Mesendoderm (in vitro differentiated cells): Measurements from ENCODE around the gene PFKL.
A peak's percentile ranks its signal among the peaks of the same experiment; 100 is the strongest.
"Not testable (repeated sequence)": the region's sequence is repeated elsewhere in the genome, so short reads cannot be mapped to it uniquely, and the experiment has no call there.

Experiments
- DNase-seq: peaks from one replicate; pipeline ENCODE4 v3.0.0; 2013
- H2AK5ac ChIP-seq: 2 replicates; pipeline ENCODE4 v1.6.1; 2013; ENCODE audit warnings: low read length, inconsistent platforms
- H2BK120ac ChIP-seq: 2 replicates; pipeline ENCODE4 v1.6.1; 2013; ENCODE audit warnings: low read depth, mild to moderate bottlenecking, low read length, moderate library complexity, mixed read lengths
- H2BK15ac ChIP-seq: replicated peaks from 2 replicates; pipeline ENCODE4 v1.6.1; 2013; ENCODE audit warnings: low read depth, mild to moderate bottlenecking, moderate library complexity
- H2BK5ac ChIP-seq: 2 replicates; pipeline ENCODE4 v1.6.1; 2013; ENCODE audit warnings: low read length, inconsistent platforms
- H3K18ac ChIP-seq: 2 replicates; pipeline ENCODE4 v1.6.1; 2013; ENCODE audit warnings: mild to moderate bottlenecking, low read length, mixed read lengths
- H3K23ac ChIP-seq: one replicate; pipeline ENCODE4 v1.6.1; 2013; ENCODE audit warnings: low read length
- H3K27ac ChIP-seq: 2 replicates; pipeline ENCODE4 v1.5.1; 2013; ENCODE audit warnings: low read depth, mild to moderate bottlenecking, inconsistent platforms, low read length, moderate library complexity
- H3K27me3 ChIP-seq: 2 replicates; pipeline ENCODE4 v1.6.1; 2013; ENCODE audit warnings: low read length, control low read depth, mild to moderate bottlenecking, inconsistent platforms; ENCODE audit not compliant: insufficient read depth, poor library complexity
- H3K36me3 ChIP-seq: 2 replicates; pipeline ENCODE4 v1.6.1; 2013; ENCODE audit warnings: low read length, inconsistent platforms; ENCODE audit not compliant: control insufficient read depth, insufficient read depth
- H3K4ac ChIP-seq: one replicate; pipeline ENCODE4 v1.6.1; 2013; ENCODE audit warnings: low read depth, mild to moderate bottlenecking, low read length, moderate library complexity
- H3K4me1 ChIP-seq: 2 replicates; pipeline ENCODE4 v1.6.1; 2013; ENCODE audit warnings: low read depth, low read length, inconsistent platforms; ENCODE audit not compliant: control insufficient read depth
- H3K4me2 ChIP-seq: 2 replicates; pipeline ENCODE4 v1.6.1; 2013; ENCODE audit warnings: low read length
- H3K4me3 ChIP-seq: 2 replicates; pipeline ENCODE4 v1.5.1; 2013; ENCODE audit warnings: mild to moderate bottlenecking, low read length
- H3K56ac ChIP-seq: one replicate; pipeline ENCODE4 v1.6.1; 2013; ENCODE audit warnings: low read length
- H3K79me1 ChIP-seq: 2 replicates; pipeline ENCODE4 v1.6.1; 2013; ENCODE audit warnings: low read length, inconsistent platforms
- H3K79me2 ChIP-seq: 2 replicates; pipeline ENCODE4 v1.6.1; 2013; ENCODE audit warnings: mild to moderate bottlenecking, low read length; ENCODE audit not compliant: control insufficient read depth, insufficient read depth
- H3K9ac ChIP-seq: 2 replicates; pipeline ENCODE4 v1.6.1; 2013; ENCODE audit warnings: low read length, inconsistent platforms
- H4K5ac ChIP-seq: one replicate; pipeline ENCODE4 v1.6.1; 2013; ENCODE audit warnings: low read length
- H4K8ac ChIP-seq: one replicate; pipeline ENCODE4 v1.6.1; 2013; ENCODE audit warnings: low read depth, mild to moderate bottlenecking, control low read depth, low read length, moderate library complexity
- WGBS: extraction: QIAGEN DNeasy Blood & Tissue Kit; methylation state at CpG from one replicate; pipeline ENCODE4 v1.1.7; 2013; ENCODE audit warnings: low lambda C conversion rate, missing lambda C conversion rate; ENCODE audit not compliant: insufficient coverage; ENCODE audit errors: extremely low coverage; 5-methylcytosine and 5-hydroxymethylcytosine counted together

Gene PFKL

GRCh38 chr21:44282370-44282769, 17.5 kb upstream of the PFKL start:
- no peaks in the 10 kb centered on the region for H3K27me3 ChIP-seq
- H3K23ac ChIP-seq, result no peak overlapping the region
- WGBS, result no CpG with 5 or more reads among the region's 9 CpGs

GRCh38 chr21:44283211-44283785, 16.6 kb upstream of the PFKL start:
- not testable (repeated sequence) for H3K56ac ChIP-seq, H3K9ac ChIP-seq, H2BK5ac ChIP-seq, H3K27me3 ChIP-seq, H2BK15ac ChIP-seq, H3K4ac ChIP-seq, H2BK120ac ChIP-seq, H3K4me2 ChIP-seq, H3K79me2 ChIP-seq, H3K23ac ChIP-seq, H3K4me1 ChIP-seq, H3K18ac ChIP-seq, H4K8ac ChIP-seq, H3K79me1 ChIP-seq, H3K4me3 ChIP-seq, H3K36me3 ChIP-seq, H4K5ac ChIP-seq, H2AK5ac ChIP-seq
- peak overlapping the region; percentile 53 for H3K27ac ChIP-seq
- no CpG with 5 or more reads among the region's 11 CpGs for WGBS
- DNase-seq, result peak; percentile 85

More at GRCh38 chr21:44282370-44282769, 17.5 kb upstream of the PFKL start:
- Histone ChIP-seq H2BK120ac (no peak overlapping the region), H2AK5ac (no peak overlapping the region), H3K18ac (peak overlapping the region; percentile 2), H2BK5ac (no peak overlapping the region), H3K56ac (no peak overlapping the region), H3K79me2 (no peaks in the 10 kb centered on the region), H3K9ac (no peak overlapping the region), H2BK15ac (no peak overlapping the region), H3K4me2 (no peak overlapping the region), H3K4me3 (no peak overlapping the region), H4K5ac (no peak overlapping the region), H3K4me1 (peaks cover 2% of the 10 kb centered on the region), H3K27ac (peak overlapping the region; percentile 53), H4K8ac (no peak overlapping the region), H3K4ac (no peak overlapping the region), H3K79me1 (no peaks in the 10 kb centered on the region), H3K36me3 (no peaks in the 10 kb centered on the region)
- no peak for DNase-seq

- Histone ChIP-seq H3K4me3 (no peak overlapping the region), H3K18ac (peak overlapping the region; percentile 12), H3K56ac (no peak overlapping the region), H3K23ac (no peak overlapping the region), H3K36me3 (no peaks in the 10 kb centered on the region), H3K79me1 (no peaks in the 10 kb centered on the region), H3K4me2 (no peak overlapping the region), H2BK5ac (no peak overlapping the region), H3K4ac (no peak overlapping the region), H3K27me3 (no peaks in the 10 kb centered on the region), H4K8ac (no peak overlapping the region), H4K5ac (no peak overlapping the region), H2BK120ac (no peak overlapping the region), H3K9ac (no peak overlapping the region), H2BK15ac (no peak overlapping the region), H3K4me1 (peaks cover 2% of the 10 kb centered on the region), H3K79me2 (no peaks in the 10 kb centered on the region), H2AK5ac (no peak overlapping the region), H3K27ac (peak overlapping the region; percentile 53)
- no CpG with 5 or more reads among the region's 11 CpGs for WGBS
- no peak for DNase-seq
Measured at GRCh38 chr21:44283948-44284347, 15.9 kb upstream of the PFKL start.

- peak; percentile 48 for DNase-seq
Measured at GRCh38 chr21:44285138-44285992, 14.5 kb upstream of the PFKL start, which contains the start of gene AIRE. AIRE (plus strand) TSS chr21:44285876; CDS start chr21:44286007, 131 bp downstream.

GRCh38 chr21:44286086-44286715, 13.7 kb upstream of the PFKL start:
- Histone ChIP-seq H3K27ac (no peak overlapping the region), H3K79me1 (no peaks in the 10 kb centered on the region), H2BK5ac (no peak overlapping the region), H2BK15ac (no peak overlapping the region), H2AK5ac (no peak overlapping the region), H3K4me3 (no peak overlapping the region), H3K56ac (peak overlapping the region; percentile 67), H2BK120ac (no peak overlapping the region), H4K8ac (no peak overlapping the region), H3K4ac (no peak overlapping the region), H3K79me2 (no peaks in the 10 kb centered on the region), H3K9ac (no peak overlapping the region), H3K18ac (no peak overlapping the region), H3K27me3 (no peaks in the 10 kb centered on the region), H3K4me2 (no peak overlapping the region), H3K4me1 (peaks cover 2% of the 10 kb centered on the region), H4K5ac (no peak overlapping the region), H3K36me3 (no peaks in the 10 kb centered on the region), H3K23ac (no peak overlapping the region)
- DNase-seq, result no peak
- no CpG with 5 or more reads among the region's 21 CpGs for WGBS

More at GRCh38 chr21:44285138-44285992, 14.5 kb upstream of the PFKL start, which contains the start of gene AIRE:
- Histone ChIP-seq H3K79me1 (no peaks in the 10 kb centered on the region), H3K56ac (peak within 1 kb of the TSS; percentile 67), H3K4me2 (peak within 1 kb of the TSS; percentile 44), H3K4ac (no peak within 1 kb of the TSS), H3K18ac (no peak within 1 kb of the TSS), H3K27me3 (no peaks in the 10 kb centered on the region), H3K4me1 (peaks cover 2% of the 10 kb centered on the region), H4K8ac (no peak within 1 kb of the TSS), H3K9ac (peak within 1 kb of the TSS; percentile 34), H2BK5ac (no peak within 1 kb of the TSS), H3K36me3 (no peaks in the 10 kb centered on the region), H3K79me2 (no peaks in the 10 kb centered on the region), H4K5ac (no peak within 1 kb of the TSS), H3K23ac (no peak within 1 kb of the TSS), H2AK5ac (peak within 1 kb of the TSS; percentile 80), H3K4me3 (no peak within 1 kb of the TSS), H2BK120ac (no peak within 1 kb of the TSS), H2BK15ac (no peak within 1 kb of the TSS), H3K27ac (no peak within 1 kb of the TSS)
- no CpG with 5 or more reads among the region's 56 CpGs for WGBS
